Measurements from ENCODE around the gene SUGP2.
"Not testable (repeated sequence)": the region's sequence is repeated elsewhere in the genome, so short reads cannot be mapped to it uniquely, and the experiment has no call there.

SUGP2 gene

GRCh38 chr19:18972301-18972811, 61.0 kb downstream of the SUGP2 start:
- no peak overlapping the region for H3K4me3 ChIP-seq (ENCODE audit: low read length)
- no peaks in the 10 kb centered on the region for H3K36me3 ChIP-seq (ENCODE audit: control insufficient read depth, insufficient read depth, low read length)
- no peak overlapping the region for H3K9ac ChIP-seq (ENCODE audit: low read length)
- H3K27me3 ChIP-seq (ENCODE audit: control insufficient read depth, insufficient read depth, low read length) = no peaks in the 10 kb centered on the region
- H3K4me1 ChIP-seq (ENCODE audit: control insufficient read depth, insufficient read depth, low read length) = no peaks in the 10 kb centered on the region
- H3K27ac ChIP-seq (ENCODE audit: low read depth, low read length) = no peak overlapping the region

GRCh38 chr19:18969931-18970659, 63.2 kb downstream of the SUGP2 start:
- Histone ChIP-seq H3K4me1 (ENCODE audit: control insufficient read depth, insufficient read depth, low read length) (no peaks in the 10 kb centered on the region), H3K9ac (ENCODE audit: low read length) (no peak overlapping the region), H3K27me3 (ENCODE audit: control insufficient read depth, insufficient read depth, low read length) (no peaks in the 10 kb centered on the region), H3K4me3 (ENCODE audit: low read length) (no peak overlapping the region), H3K36me3 (ENCODE audit: control insufficient read depth, insufficient read depth, low read length) (no peaks in the 10 kb centered on the region), H3K27ac (ENCODE audit: low read depth, low read length) (no peak overlapping the region)

- Histone ChIP-seq H3K36me3 (ENCODE audit: control insufficient read depth, insufficient read depth, low read length) (no peaks in the 10 kb centered on the region), H3K4me3 (ENCODE audit: low read length) (no peak overlapping the region), H3K9ac (ENCODE audit: low read length) (no peak overlapping the region), H3K4me1 (ENCODE audit: control insufficient read depth, insufficient read depth, low read length) (no peaks in the 10 kb centered on the region), H3K27ac (ENCODE audit: low read depth, low read length) (no peak overlapping the region), H3K27me3 (ENCODE audit: control insufficient read depth, insufficient read depth, low read length) (no peaks in the 10 kb centered on the region)
Measured at GRCh38 chr19:18967358-18968146, 65.8 kb downstream of the SUGP2 start.

- H3K4me1 ChIP-seq (ENCODE audit: control insufficient read depth, insufficient read depth, low read length) = no peaks in the 10 kb centered on the region
Measured at GRCh38 chr19:18966307-18966706, 67.0 kb downstream of the SUGP2 start.

GRCh38 chr19:18964121-18964520, 69.2 kb downstream of the SUGP2 start:
- no peaks in the 10 kb centered on the region for H3K4me1 ChIP-seq (ENCODE audit: control insufficient read depth, insufficient read depth, low read length)
- no peaks in the 10 kb centered on the region for H3K27me3 ChIP-seq (ENCODE audit: control insufficient read depth, insufficient read depth, low read length)
- no peaks in the 10 kb centered on the region for H3K36me3 ChIP-seq (ENCODE audit: control insufficient read depth, insufficient read depth, low read length)
- H3K9ac ChIP-seq (ENCODE audit: low read length) = no peak overlapping the region
- H3K4me3 ChIP-seq (ENCODE audit: low read length) = no peak overlapping the region
- H3K27ac ChIP-seq (ENCODE audit: low read depth, low read length) = no peak overlapping the region

More at GRCh38 chr19:18966307-18966706, 67.0 kb downstream of the SUGP2 start:
- Histone ChIP-seq H3K36me3 (ENCODE audit: control insufficient read depth, insufficient read depth, low read length) (no peaks in the 10 kb centered on the region), H3K27ac (ENCODE audit: low read depth, low read length) (no peak overlapping the region), H3K27me3 (ENCODE audit: control insufficient read depth, insufficient read depth, low read length) (no peaks in the 10 kb centered on the region), H3K9ac (ENCODE audit: low read length) (no peak overlapping the region), H3K4me3 (ENCODE audit: low read length) (no peak overlapping the region)

- no peaks in the 10 kb centered on the region for H3K36me3 ChIP-seq (ENCODE audit: control insufficient read depth, insufficient read depth, low read length)
- no peak overlapping the region for H3K27ac ChIP-seq (ENCODE audit: low read depth, low read length)
- no peak overlapping the region for H3K9ac ChIP-seq (ENCODE audit: low read length)
- no peaks in the 10 kb centered on the region for H3K4me1 ChIP-seq (ENCODE audit: control insufficient read depth, insufficient read depth, low read length)
- no peaks in the 10 kb centered on the region for H3K27me3 ChIP-seq (ENCODE audit: control insufficient read depth, insufficient read depth, low read length)
- H3K4me3 ChIP-seq (ENCODE audit: low read length) = no peak overlapping the region
Measured at GRCh38 chr19:18961767-18962620, 71.3 kb downstream of the SUGP2 start.

- H3K4me1 ChIP-seq (ENCODE audit: control insufficient read depth, insufficient read depth, low read length) = no peaks in the 10 kb centered on the region
- no peak overlapping the region for H3K9ac ChIP-seq (ENCODE audit: low read length)
- no peak overlapping the region for H3K4me3 ChIP-seq (ENCODE audit: low read length)
- no peak overlapping the region for H3K27ac ChIP-seq (ENCODE audit: low read depth, low read length)
- no peaks in the 10 kb centered on the region for H3K27me3 ChIP-seq (ENCODE audit: control insufficient read depth, insufficient read depth, low read length)
- H3K36me3 ChIP-seq (ENCODE audit: control insufficient read depth, insufficient read depth, low read length) = no peaks in the 10 kb centered on the region
Measured at GRCh38 chr19:18960370-18960769, 72.9 kb downstream of the SUGP2 start.

- H3K9ac ChIP-seq (ENCODE audit: low read length) = no peak overlapping the region
- H3K36me3 ChIP-seq (ENCODE audit: control insufficient read depth, insufficient read depth, low read length) = no peaks in the 10 kb centered on the region
- no peaks in the 10 kb centered on the region for H3K4me1 ChIP-seq (ENCODE audit: control insufficient read depth, insufficient read depth, low read length)
- H3K27ac ChIP-seq (ENCODE audit: low read depth, low read length) = no peak overlapping the region
- no peak overlapping the region for H3K4me3 ChIP-seq (ENCODE audit: low read length)
- H3K27me3 ChIP-seq (ENCODE audit: control insufficient read depth, insufficient read depth, low read length) = no peaks in the 10 kb centered on the region
Measured at GRCh38 chr19:18955042-18955441, 78.3 kb downstream of the SUGP2 start.

- H3K4me1 ChIP-seq (ENCODE audit: control insufficient read depth, insufficient read depth, low read length) = no peaks in the 10 kb centered on the region
- H3K4me3 ChIP-seq (ENCODE audit: low read length) = no peak overlapping the region
- no peak overlapping the region for H3K9ac ChIP-seq (ENCODE audit: low read length)
- no peaks in the 10 kb centered on the region for H3K36me3 ChIP-seq (ENCODE audit: control insufficient read depth, insufficient read depth, low read length)
- H3K27ac ChIP-seq (ENCODE audit: low read depth, low read length) = no peak overlapping the region
- H3K27me3 ChIP-seq (ENCODE audit: control insufficient read depth, insufficient read depth, low read length) = no peaks in the 10 kb centered on the region
Measured at GRCh38 chr19:18954094-18954493, 79.2 kb downstream of the SUGP2 start.

- not testable (repeated sequence) for H3K4me3 ChIP-seq (ENCODE audit: low read length); H3K9ac ChIP-seq (ENCODE audit: low read length); H3K27me3 ChIP-seq (ENCODE audit: control insufficient read depth, insufficient read depth, low read length); H3K27ac ChIP-seq (ENCODE audit: low read depth, low read length); H3K4me1 ChIP-seq (ENCODE audit: control insufficient read depth, insufficient read depth, low read length); H3K36me3 ChIP-seq (ENCODE audit: control insufficient read depth, insufficient read depth, low read length)
Measured at GRCh38 chr19:18952364-18953003, 80.8 kb downstream of the SUGP2 start.

GRCh38 chr19:18951721-18952281, 81.5 kb downstream of the SUGP2 start:
- no peaks in the 10 kb centered on the region for H3K4me1 ChIP-seq (ENCODE audit: control insufficient read depth, insufficient read depth, low read length)
- H3K27ac ChIP-seq (ENCODE audit: low read depth, low read length) = no peak overlapping the region
- no peaks in the 10 kb centered on the region for H3K36me3 ChIP-seq (ENCODE audit: control insufficient read depth, insufficient read depth, low read length)
- H3K9ac ChIP-seq (ENCODE audit: low read length) = no peak overlapping the region
- H3K27me3 ChIP-seq (ENCODE audit: control insufficient read depth, insufficient read depth, low read length) = no peaks in the 10 kb centered on the region
- no peak overlapping the region for H3K4me3 ChIP-seq (ENCODE audit: low read length)

All from rectal smooth muscle tissue (tissue), 1 donor.